Measurements from ENCODE around the gene PHF5A. TPM values are rescaled to one million over a fixed set of nuclear protein-coding genes. Genes with fewer than 3 reads are reported as not detected.
A peak's percentile ranks its signal among the peaks of the same experiment; 100 is the strongest.

PHF5A gene
- total and polyA plus RNA-seq, 2 of the 8 experiments (the other 6 are each of a cell fraction or from before 2014, with no cell fraction given), result 119 to 135 TPM

GRCh38 chr22:41447435-41448188, 20.9 kb downstream of the PHF5A start:
- Histone ChIP-seq H2AK5ac (ENCODE audit: low read depth, low read length) (no peak overlapping the region), H3K4me2 (ENCODE audit: insufficient read depth in 1 of 2, low read depth in 2 of 2, low read length in 2 of 2) (peak overlapping the region; percentile 88 to 92), H4K91ac (replicated peaks; ENCODE audit: insufficient read length, low read length) (peak overlapping the region; percentile 91), H3K4ac (replicated peaks; ENCODE audit: insufficient read length, low read depth, low read length) (peak overlapping the region; percentile 97), H2BK15ac (ENCODE audit: low read length) (peak overlapping the region; percentile 72; the same call in 1 of the 2 replicates), H3K4me1 (replicated peaks in 1 of 4; ENCODE audit: control insufficient read depth in 3 of 4, insufficient read depth in 4 of 4, low read length in 3 of 4) (peaks cover 0 to 7% (median 4%) of the 10 kb centered on the region in 4 experiments; a peak in 5 of 7 replicates), H2BK120ac (replicated peaks; ENCODE audit: low read depth, low read length) (peak overlapping the region; percentile 75), H3K14ac (ENCODE audit: insufficient read length) (no peak overlapping the region), H4K20me1 (replicated peaks in 1 of 2; ENCODE audit: control insufficient read depth in 1 of 2, insufficient read depth in 2 of 2, low read length in 2 of 2) (peaks cover 0 to 6% of the 10 kb centered on the region in 2 experiments), H3K9me3 (ENCODE audit: insufficient read depth in 2 of 2, low read depth in 1 of 2, low read length in 1 of 2) (no peaks in the 10 kb centered on the region), H3K4me3 (ENCODE audit: extremely low read depth in 1 of 4, insufficient read depth in 2 of 4, low read depth in 3 of 4, low read length in 4 of 4) (peak overlapping the region; percentile 67 to 100 (median 96)), H3K36me3 (ENCODE audit: control insufficient read depth in 2 of 4, insufficient read depth in 4 of 4, low read length in 3 of 4) (peaks cover 0 to 8% (median 0%) of the 10 kb centered on the region in 4 experiments; a peak in 1 of 8 replicates), H4K5ac (ENCODE audit: insufficient read length, low read depth, low read length) (peak overlapping the region; percentile 57), H3K23ac (ENCODE audit: insufficient read length) (no peak overlapping the region), H3K27me3 (replicated peaks in 1 of 4; ENCODE audit: control insufficient read depth in 3 of 4, extremely low read depth in 1 of 4, insufficient read depth in 3 of 4, low read length in 3 of 4) (no peaks in the 10 kb centered on the region), H3K9ac (replicated peaks in 1 of 4; ENCODE audit: extremely low read depth in 1 of 4, low read depth in 3 of 4, low read length in 3 of 4) (peak overlapping the region; percentile 91 to 99 (median 94)), H3K56ac (replicated peaks; ENCODE audit: insufficient read length, low read depth, low read length) (peak overlapping the region; percentile 97), H3K27ac (ENCODE audit: low read depth, low read length) (peak overlapping the region; percentile 96), H2BK12ac (ENCODE audit: low read depth, low read length) (peak overlapping the region; percentile 90), H3K18ac (ENCODE audit: extremely low read depth, low read length) (peak overlapping the region; percentile 96), H3K23me2 (ENCODE audit: low read depth, low read length) (peaks cover 29% of the 10 kb centered on the region), H3K79me2 (ENCODE audit: control insufficient read depth in 1 of 2, insufficient read depth in 2 of 2, low read length in 2 of 2) (peaks cover 18 to 37% of the 10 kb centered on the region in 2 experiments), H2BK20ac (ENCODE audit: low read length) (no peak overlapping the region), H2BK5ac (ENCODE audit: low read depth, low read length) (peak overlapping the region; percentile 99), H3K79me1 (ENCODE audit: low read depth, low read length) (peaks cover 6% of the 10 kb centered on the region; the same call in 1 of the 2 replicates), H4K8ac (ENCODE audit: extremely low read depth, insufficient read depth, low read length) (peak overlapping the region; percentile 98; the same call in 1 of the 2 replicates), H2AFZ (ENCODE audit: low read length) (no peak overlapping the region)
- POLR2A ChIA-PET (ENCODE audit: partially characterized antibody), result interaction anchor here (0.6 to 28.8 kb wide), 44 partner anchors 8 to 355 kb away, joined by 3 to 887 read pairs (median 6); partner anchors contain the start of genes ACO2, DESI1, EP300 and PHF5A
- no peak for FAIRE-seq
- CTCF ChIA-PET (ENCODE audit: partially characterized antibody), result interaction anchor here (1.0 to 2.7 kb wide), 5 partner anchors 15 to 77 kb away, joined by 3 to 12 read pairs (median 4); no protein-coding TSS in a partner anchor
- WGBS, 2 experiments (ENCODE audit: extremely low coverage in 1 of 2, insufficient coverage in 1 of 2, insufficient read length in 1 of 2, insufficient replicate concordance in 2 of 2, low coverage in 1 of 2, low lambda C conversion rate in 2 of 2, missing lambda C conversion rate in 1 of 2), result 1% methylated on average over 52 of the region's 63 CpGs; no CpG with 5 or more reads in 1 of the 2 experiments
- DNase-seq (ENCODE audit: low read depth in 1 of 2, low spot score in 2 of 2), result peak in 1 of 2 experiments; percentile 78
- TF ChIP-seq RBBP5 (IDR thresholded peaks at IDR 0.05; ENCODE audit: borderline replicate concordance, low read depth, low read length) (0 out of 2 replicates have a peak, but pooled peaks have one; percentile 1), EGR1 (IDR thresholded peaks at IDR 0.05; ENCODE audit: borderline replicate concordance, low read depth, low read length) (no peak), RFX5 (IDR thresholded peaks at IDR 0.05; ENCODE audit: borderline replicate concordance, low read depth, low read length) (no peak), CBX5 (IDR thresholded peaks at IDR 0.05; ENCODE audit: low read depth, low read length) (no peak), TAF7 (optimal IDR thresholded peaks at IDR 0.05; ENCODE audit: borderline replicate concordance, low read depth, low read length) (no peak), NRF1 (IDR thresholded peaks at IDR 0.05; ENCODE audit: low read depth, low read length) (peak; percentile 72), RXRA (IDR thresholded peaks at IDR 0.05; ENCODE audit: insufficient read depth, low read depth, low read length) (no peak), EP300 (IDR thresholded peaks at IDR 0.05; ENCODE audit: borderline replicate concordance in 1 of 2, low read depth in 2 of 2, low read length in 2 of 2) (no peak), POU5F1 (IDR thresholded peaks at IDR 0.05; ENCODE audit: low read depth, low read length) (no peak)

All from H1 (cell line).